ENCODE measurements around the gene SQOR. TPM values are rescaled to one million over a fixed set of nuclear protein-coding genes. Genes with fewer than 3 reads are reported as not detected.
A peak's percentile ranks its signal among the peaks of the same experiment; 100 is the strongest.

Gene SQOR
- total RNA-seq, 2 experiments from 2014 or later = 105 to 108 TPM

DNA sequence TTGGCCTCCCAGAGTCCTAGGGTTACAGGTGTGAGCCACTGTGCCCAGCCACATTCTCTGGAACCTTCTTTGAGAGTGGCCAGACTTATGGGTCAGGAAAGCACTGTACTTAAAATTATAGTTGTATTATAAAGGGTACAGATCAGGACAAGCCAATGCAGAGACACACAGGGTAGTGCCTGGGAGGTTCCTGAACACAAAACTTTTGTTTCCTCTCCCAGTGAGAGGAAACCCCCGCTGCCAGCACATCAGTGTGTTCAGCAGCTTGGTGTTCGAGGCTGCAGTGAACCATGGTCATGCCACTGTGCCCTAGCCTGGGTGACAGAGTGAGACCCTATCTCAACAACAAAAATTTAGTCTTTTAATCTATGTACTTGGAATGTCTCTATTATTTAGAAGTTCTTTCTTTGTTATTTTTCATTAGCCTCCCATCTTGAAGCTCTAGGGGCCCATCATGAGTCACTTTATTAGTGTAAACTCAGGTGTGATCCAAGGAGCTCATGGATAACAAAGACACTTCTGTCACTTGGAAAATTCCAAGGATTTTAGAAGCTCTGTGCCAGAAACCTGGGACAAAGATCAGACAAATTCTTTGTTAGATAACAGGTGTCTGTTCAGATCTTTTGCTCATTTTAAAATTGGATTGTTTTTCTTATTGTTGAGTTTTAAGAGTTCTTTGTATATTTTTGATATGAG, 39.8 kb upstream of the SQOR start:
- ChIA-PET POLR2A (no interaction called here), CTCF (interaction anchor here (0.7 to 1.8 kb wide), 3 partner anchors 8 to 19 kb away, joined by 3 to 5 read pairs (median 4); no protein-coding TSS in a partner anchor)
- Mint-ChIP-seq H3K27me3 (no peaks in the 10 kb centered on the region), H3K4me3 (no peak overlapping the region), H3K4me1 (peaks cover 21% of the 10 kb centered on the region), H3K36me3 (ENCODE audit: low read depth) (peaks cover 29% of the 10 kb centered on the region), H3K9me3 (ENCODE audit: low read depth) (no peaks in the 10 kb centered on the region), H3K27ac (no peak overlapping the region)
- no peak for DNase-seq
- intact Hi-C loops (cut with DNase I, micrococcal nuclease) = no loop called here
- ATAC-seq = no peak

DNA sequence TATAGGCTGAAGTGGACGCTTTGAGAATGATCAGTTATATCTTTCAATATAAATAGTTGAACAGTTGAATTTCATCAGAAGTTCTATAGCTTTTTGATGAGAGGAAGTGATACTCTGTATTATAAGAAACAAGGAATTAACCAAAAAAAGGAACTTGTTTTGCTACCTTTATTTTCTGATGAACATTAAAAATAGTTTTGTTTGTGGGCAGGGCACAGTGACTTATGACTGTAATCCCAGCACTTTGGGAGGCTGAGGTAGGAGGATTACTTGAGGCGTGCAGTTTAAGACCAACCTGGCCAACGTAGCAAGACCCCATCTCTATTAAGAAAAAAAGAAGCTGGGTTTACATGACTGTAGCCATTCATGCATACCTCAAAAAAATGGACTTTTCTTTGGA, 30.9 kb upstream of the SQOR start:
- Mint-ChIP-seq H3K4me1 (no peaks in the 10 kb centered on the region), H3K27ac (no peak overlapping the region), H3K4me3 (no peak overlapping the region), H3K36me3 (ENCODE audit: low read depth) (peaks cover 12% of the 10 kb centered on the region), H3K9me3 (ENCODE audit: low read depth) (no peaks in the 10 kb centered on the region), H3K27me3 (no peaks in the 10 kb centered on the region)
- POLR2A ChIA-PET = no interaction called here
- ATAC-seq = no peak
- DNase-seq = no peak
- CTCF ChIA-PET = interaction anchor here (1.0 to 3.6 kb wide), 3 partner anchors 10 to 17 kb away, joined by 3 to 13 read pairs (median 5); partner anchors contain the start of gene BLOC1S6
- intact Hi-C loops (cut with DNase I, micrococcal nuclease) = no loop called here

DNA sequence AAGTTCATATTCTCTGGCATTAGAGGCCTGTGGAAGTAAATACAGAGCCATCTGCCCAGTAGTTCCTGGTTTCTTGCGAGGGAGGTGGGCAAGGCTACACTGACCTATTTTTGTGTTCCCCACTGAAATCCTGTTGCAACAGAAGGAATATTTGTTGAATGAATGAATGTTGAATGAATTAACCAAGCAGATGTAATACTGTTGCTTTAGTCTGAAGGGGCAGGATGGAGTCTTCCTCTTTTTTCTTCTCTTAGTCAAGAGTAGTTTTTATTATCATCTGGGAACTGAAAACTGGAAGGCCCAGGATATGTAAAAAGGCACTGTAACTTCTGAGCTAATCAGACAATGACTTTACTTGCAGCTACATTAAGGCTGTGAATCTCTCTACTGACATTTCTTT, 30.5 kb upstream of the SQOR start:
- ATAC-seq (no peak), DNase-seq (no peak)
- POLR2A ChIA-PET = no interaction called here
- Mint-ChIP-seq H3K27me3 (no peaks in the 10 kb centered on the region), H3K4me1 (no peaks in the 10 kb centered on the region), H3K4me3 (no peak overlapping the region), H3K27ac (peak overlapping the region; percentile 43), H3K36me3 (ENCODE audit: low read depth) (peaks cover 16% of the 10 kb centered on the region), H3K9me3 (ENCODE audit: low read depth) (no peaks in the 10 kb centered on the region)
- CTCF ChIA-PET = interaction anchor here (1.0 to 3.6 kb wide), 3 partner anchors 10 to 18 kb away, joined by 3 to 13 read pairs (median 5); partner anchors contain the start of gene BLOC1S6
- intact Hi-C loops (cut with DNase I, micrococcal nuclease) = no loop called here

DNA sequence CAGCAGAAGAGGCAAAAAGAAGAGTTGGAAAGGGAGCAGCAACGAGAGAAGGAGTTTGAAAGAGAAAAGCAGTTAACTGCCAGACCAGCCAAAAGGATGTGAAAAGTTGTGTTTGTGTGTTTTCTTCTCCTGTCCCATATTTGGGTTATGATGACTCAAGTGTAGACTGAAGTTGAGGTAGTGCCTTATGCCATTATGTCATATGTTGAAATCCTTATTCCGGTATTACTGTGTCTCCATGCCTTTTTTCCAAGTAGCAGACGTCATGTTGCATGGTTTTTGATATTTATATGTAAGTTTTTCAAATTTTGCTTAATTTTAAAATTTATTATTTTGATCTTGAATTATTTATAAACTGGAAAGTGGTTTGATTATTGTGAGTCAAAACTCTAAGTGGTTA, 28.4 kb upstream of the SQOR start:
- Mint-ChIP-seq H3K9me3 (ENCODE audit: low read depth) (no peaks in the 10 kb centered on the region), H3K27ac (peak overlapping the region; percentile 51), H3K4me3 (no peak overlapping the region), H3K4me1 (no peaks in the 10 kb centered on the region), H3K27me3 (no peaks in the 10 kb centered on the region), H3K36me3 (ENCODE audit: low read depth) (peaks cover 13% of the 10 kb centered on the region)
- POLR2A ChIA-PET = no interaction called here
- no peak for DNase-seq
- intact Hi-C loops (cut with DNase I, micrococcal nuclease) = no loop called here
- CTCF ChIA-PET = interaction anchor here (0.7 to 1.6 kb wide), 4 partner anchors 8 to 177 kb away, joined by 3 to 10 read pairs (median 5); no protein-coding TSS in a partner anchor
- ATAC-seq = no peak

DNA sequence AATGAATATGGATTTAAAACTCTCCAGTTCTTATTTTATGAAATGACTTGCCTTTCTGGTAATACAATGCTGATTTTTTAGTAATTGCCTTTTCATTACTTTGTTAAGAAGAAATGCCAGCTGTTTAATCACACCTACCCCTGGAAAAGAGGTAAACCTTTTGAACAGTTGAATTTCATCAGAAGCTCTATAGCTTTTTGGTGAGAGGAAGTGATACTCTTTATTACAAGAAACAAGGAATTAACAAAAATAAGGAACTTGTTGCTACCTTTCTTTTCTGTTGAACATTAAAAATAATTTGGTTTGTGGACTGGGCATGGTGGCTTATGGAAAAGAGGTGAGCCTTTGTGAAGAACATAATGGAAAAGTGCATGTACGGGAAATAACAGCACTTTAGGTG, 28.0 kb upstream of the SQOR start:
- H3K27me3 Mint-ChIP-seq = no peaks in the 10 kb centered on the region

DNA sequence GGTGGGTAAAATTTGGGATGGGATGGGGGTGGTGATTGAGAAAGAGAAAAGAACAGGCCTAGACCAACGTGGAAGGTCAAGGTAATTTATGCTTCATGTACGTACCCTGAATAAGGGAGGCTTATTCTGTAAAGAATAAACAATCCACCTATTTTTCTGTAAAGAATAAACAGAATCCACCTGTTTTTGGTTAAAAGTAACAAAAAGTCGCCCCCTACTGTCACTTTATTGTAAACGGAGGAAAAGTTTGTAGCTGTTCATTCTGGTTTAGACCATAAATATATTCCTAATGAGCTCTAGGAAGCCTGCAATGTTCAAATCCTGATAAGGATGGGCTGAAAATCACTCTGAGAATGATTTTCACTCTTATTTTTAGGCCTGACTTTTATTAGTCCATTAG, 23.5 kb upstream of the SQOR start:
- H3K27ac Mint-ChIP-seq = no peak overlapping the region
- intact Hi-C loops (cut with DNase I, micrococcal nuclease) = no loop called here
- no peaks in the 10 kb centered on the region for H3K27me3 Mint-ChIP-seq
- no peaks in the 10 kb centered on the region for H3K9me3 Mint-ChIP-seq (ENCODE audit: low read depth)
- no peak for ATAC-seq
- peaks cover 7% of the 10 kb centered on the region for H3K36me3 Mint-ChIP-seq (ENCODE audit: low read depth)
- H3K4me1 Mint-ChIP-seq = peaks cover 9% of the 10 kb centered on the region
- CTCF ChIA-PET = interaction anchor here (0.6 to 7.1 kb wide), 16 partner anchors 11 to 944 kb away, joined by 3 to 94 read pairs (median 4); partner anchors contain the start of gene BLOC1S6
- POLR2A ChIA-PET = no interaction called here
- H3K4me3 Mint-ChIP-seq = no peak overlapping the region
- no peak for DNase-seq

More for the DNA sequence above, 28.0 kb upstream of the SQOR start:
- POLR2A ChIA-PET = no interaction called here
- CTCF ChIA-PET = interaction anchor here (0.7 to 1.6 kb wide), 3 partner anchors 11 to 178 kb away, joined by 3 to 10 read pairs (median 5); no protein-coding TSS in a partner anchor
- Mint-ChIP-seq H3K4me3 (no peak overlapping the region), H3K36me3 (ENCODE audit: low read depth) (peaks cover 13% of the 10 kb centered on the region), H3K4me1 (no peaks in the 10 kb centered on the region), H3K9me3 (ENCODE audit: low read depth) (no peaks in the 10 kb centered on the region), H3K27ac (no peak overlapping the region)
- intact Hi-C loops (cut with DNase I, micrococcal nuclease) = no loop called here
- DNase-seq (no peak), ATAC-seq (no peak)

DNA sequence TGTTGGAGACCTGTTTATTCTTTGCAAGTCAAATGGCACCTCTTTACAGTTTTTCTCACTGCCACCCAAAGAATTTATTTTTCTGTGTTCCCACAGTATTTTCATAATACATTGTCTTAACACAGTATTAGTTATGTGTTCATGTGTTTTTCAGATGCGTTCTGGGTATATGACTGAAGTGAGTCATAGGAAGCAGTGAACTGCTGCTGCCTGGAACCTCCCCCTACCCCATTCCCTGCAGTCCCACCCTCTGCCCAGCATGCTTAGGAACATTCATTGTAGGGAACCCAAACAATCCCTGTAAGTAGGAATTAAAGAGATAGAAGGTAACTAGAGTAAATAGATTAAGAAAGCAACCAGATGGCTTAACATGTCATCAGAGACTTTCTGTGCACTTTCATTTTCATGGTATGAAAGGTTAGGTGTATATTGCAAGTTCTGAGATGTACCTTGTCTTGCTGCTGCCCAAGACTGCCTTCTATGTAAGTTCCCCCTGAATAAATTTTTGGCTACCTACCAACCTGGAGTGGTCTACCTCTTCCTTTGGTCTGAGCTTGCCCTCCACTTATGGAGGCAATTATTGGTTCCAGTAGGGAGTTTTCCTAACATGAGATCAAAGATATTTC, 21.9 kb upstream of the SQOR start:
- no peak overlapping the region for H3K27ac Mint-ChIP-seq
- no peaks in the 10 kb centered on the region for H3K27me3 Mint-ChIP-seq
- CTCF ChIA-PET = interaction anchor here (0.6 to 7.1 kb wide), 9 partner anchors 10 to 183 kb away, joined by 3 to 94 read pairs (median 4); partner anchors contain the start of gene BLOC1S6
- H3K4me1 Mint-ChIP-seq = peaks cover 9% of the 10 kb centered on the region
- peak; percentile 62 for ATAC-seq
- intact Hi-C loops (cut with DNase I, micrococcal nuclease) = no loop called here
- POLR2A ChIA-PET = no interaction called here
- peaks cover 3% of the 10 kb centered on the region for H3K36me3 Mint-ChIP-seq (ENCODE audit: low read depth)
- H3K4me3 Mint-ChIP-seq = no peak overlapping the region
- no peaks in the 10 kb centered on the region for H3K9me3 Mint-ChIP-seq (ENCODE audit: low read depth)
- no peak for DNase-seq

DNA sequence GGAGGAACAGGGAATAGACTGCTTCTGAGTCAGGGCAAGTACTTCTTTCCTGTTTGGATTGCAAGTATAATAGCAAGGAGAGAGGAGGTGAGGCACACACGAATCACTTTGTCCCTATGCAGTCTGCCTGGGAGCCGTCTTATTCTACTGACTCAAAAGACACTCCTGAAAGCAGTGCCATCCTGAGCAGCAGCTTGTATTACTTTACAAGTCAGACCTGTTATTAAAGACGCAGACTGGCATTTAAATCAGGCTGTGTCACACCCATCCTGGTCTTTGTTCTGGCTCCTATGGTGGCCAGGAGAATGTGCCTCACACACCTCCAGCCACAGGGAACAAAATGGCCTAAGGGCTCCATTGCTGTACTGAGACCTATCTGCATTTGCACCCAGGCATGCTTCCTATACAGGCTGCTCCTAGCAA, 17.9 kb upstream of the SQOR start:
- no peaks in the 10 kb centered on the region for H3K36me3 Mint-ChIP-seq (ENCODE audit: low read depth)
- ATAC-seq (no peak), DNase-seq (no peak)
- no peak overlapping the region for H3K27ac Mint-ChIP-seq
- no peaks in the 10 kb centered on the region for H3K9me3 Mint-ChIP-seq (ENCODE audit: low read depth)
- no peaks in the 10 kb centered on the region for H3K27me3 Mint-ChIP-seq
- H3K4me1 Mint-ChIP-seq = peaks cover 9% of the 10 kb centered on the region
- intact Hi-C loops (cut with DNase I, micrococcal nuclease) = no loop called here
- H3K4me3 Mint-ChIP-seq = no peak overlapping the region
- ChIA-PET POLR2A (no interaction called here), CTCF (interaction anchor here (0.8 to 7.1 kb wide), 4 partner anchors 29 to 613 kb away, joined by 3 to 94 read pairs (median 4); partner anchors contain the start of gene BLOC1S6)

DNA sequence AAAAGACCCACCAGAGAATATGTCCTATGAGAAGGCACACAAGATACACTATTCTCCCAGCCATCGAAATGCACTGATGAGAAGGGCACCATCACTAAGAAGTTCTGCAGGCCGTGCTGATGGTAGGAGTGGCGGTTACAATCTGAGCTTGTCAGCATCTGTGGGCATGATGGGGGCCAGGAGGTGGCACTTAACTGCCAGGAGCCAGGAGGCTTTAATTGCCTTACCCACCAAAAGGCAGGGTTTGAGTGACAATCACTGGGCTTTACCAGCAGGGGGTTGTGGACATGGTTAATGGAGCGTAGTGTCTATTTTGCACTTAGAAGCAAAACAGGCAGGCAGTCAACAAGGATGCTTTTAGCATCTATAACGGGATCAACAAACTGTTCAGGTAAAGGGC, 16.0 kb upstream of the SQOR start:
- ChIA-PET POLR2A (no interaction called here), CTCF (interaction anchor here (0.8 kb wide), 1 partner anchor 434 kb away, joined by 3 read pairs; no protein-coding TSS in a partner anchor)
- H3K4me1 Mint-ChIP-seq = no peaks in the 10 kb centered on the region
- H3K9me3 Mint-ChIP-seq (ENCODE audit: low read depth) = no peaks in the 10 kb centered on the region
- H3K27me3 Mint-ChIP-seq = no peaks in the 10 kb centered on the region
- H3K27ac Mint-ChIP-seq = no peak overlapping the region
- DNase-seq (peak; percentile 42), ATAC-seq (peak; percentile 56)
- H3K36me3 Mint-ChIP-seq (ENCODE audit: low read depth) = no peaks in the 10 kb centered on the region
- intact Hi-C loops (cut with DNase I, micrococcal nuclease) = no loop called here
- no peak overlapping the region for H3K4me3 Mint-ChIP-seq

DNA sequence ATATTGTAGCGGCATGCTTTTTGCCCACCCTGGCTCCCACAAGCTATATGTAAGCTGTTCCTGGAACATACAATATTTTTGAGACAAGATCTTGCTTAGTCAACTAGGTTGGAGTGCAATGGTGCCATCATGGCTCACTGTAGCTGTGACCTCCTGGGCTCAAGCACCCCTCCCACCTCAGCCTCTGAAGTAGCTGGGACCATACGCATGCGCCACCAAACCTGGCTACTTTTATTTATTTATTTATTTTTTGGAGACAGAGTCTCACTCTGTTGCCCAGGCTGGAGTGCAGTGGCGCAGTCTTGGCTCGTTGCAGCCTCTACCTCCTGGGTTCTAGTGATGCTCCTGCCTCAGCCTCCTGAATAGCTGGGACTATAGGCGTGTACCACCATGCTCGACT, 6.7 kb upstream of the SQOR start:
- no peak for ATAC-seq
- peaks cover 2% of the 10 kb centered on the region for H3K36me3 Mint-ChIP-seq (ENCODE audit: low read depth)
- H3K27me3 Mint-ChIP-seq = no peaks in the 10 kb centered on the region
- ChIA-PET POLR2A (no interaction called here), CTCF (interaction anchor here (0.7 to 1.7 kb wide), 3 partner anchors 9 to 77 kb away, joined by 3 to 5 read pairs (median 3); no protein-coding TSS in a partner anchor)
- peaks cover 5% of the 10 kb centered on the region for H3K4me1 Mint-ChIP-seq
- no peak for DNase-seq
- intact Hi-C loops (cut with DNase I, micrococcal nuclease) = no loop called here
- H3K4me3 Mint-ChIP-seq = no peak overlapping the region
- H3K9me3 Mint-ChIP-seq (ENCODE audit: low read depth) = peaks cover 17% of the 10 kb centered on the region
- no peak overlapping the region for H3K27ac Mint-ChIP-seq

DNA sequence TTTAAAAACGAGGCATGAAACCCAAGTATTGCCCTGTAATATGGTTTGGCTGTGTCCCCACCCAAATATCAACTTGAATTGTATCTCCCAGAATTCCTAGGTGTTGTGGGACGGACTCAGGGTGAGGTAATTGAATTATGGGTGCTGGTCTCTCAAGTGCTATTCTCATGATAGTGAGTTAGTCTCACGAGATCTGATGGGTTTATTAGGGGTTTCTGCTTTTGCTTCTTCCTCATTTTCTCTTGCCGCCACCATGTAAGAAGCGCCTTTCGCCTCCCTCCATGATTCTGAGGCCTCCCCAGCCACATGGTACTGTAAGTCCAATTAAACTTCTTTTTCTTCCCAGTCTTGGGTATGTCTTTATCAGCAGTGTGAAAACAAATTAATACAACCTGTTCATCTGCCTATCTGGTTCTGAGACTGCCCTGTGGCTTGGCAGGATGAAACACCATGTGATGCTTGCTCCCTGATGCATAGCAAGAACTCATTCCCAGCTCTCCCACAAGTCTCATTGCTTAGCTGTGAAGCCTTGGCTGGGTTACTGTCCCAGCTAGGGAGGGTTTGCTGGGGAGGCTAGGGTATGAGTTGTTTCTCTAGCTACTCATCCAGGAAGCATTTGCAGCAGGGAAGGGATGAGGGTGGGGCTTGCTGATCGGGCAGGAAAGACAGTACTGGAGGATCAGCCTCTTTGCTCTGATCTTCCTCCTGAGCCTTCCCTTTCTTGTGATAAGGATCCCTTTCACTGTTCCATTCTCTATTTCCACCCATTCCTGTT, 3.7 kb upstream of the SQOR start:
- POLR2A ChIA-PET = no interaction called here
- Mint-ChIP-seq H3K27ac (no peak overlapping the region), H3K36me3 (ENCODE audit: low read depth) (peaks cover 2% of the 10 kb centered on the region), H3K4me3 (no peak overlapping the region), H3K4me1 (peaks cover 7% of the 10 kb centered on the region), H3K9me3 (ENCODE audit: low read depth) (peaks cover 12% of the 10 kb centered on the region), H3K27me3 (no peaks in the 10 kb centered on the region)
- CTCF ChIA-PET = interaction anchor here (1.0 to 2.3 kb wide), 2 partner anchors 22 to 173 kb away, joined by 3 to 8 read pairs; no protein-coding TSS in a partner anchor
- intact Hi-C loops (cut with DNase I, micrococcal nuclease) = loop anchor here in 1 of 2 experiments (10.0 kb wide), 1 partner anchor 606 kb away; the partner anchor contains the start of gene SORD
- DNase-seq (no peak), ATAC-seq (no peak)

All from activated CD4-positive, alpha-beta T cell treated with anti-CD3 and anti-CD28 coated beads for 36 hours (primary cell).